ENCODE data around the gene ARSK. TPM values are rescaled to one million over a fixed set of nuclear protein-coding genes. Genes with fewer than 3 reads are reported as not detected.

Gene ARSK
- total and polyA plus RNA-seq, 10 of the 15 experiments (the other 5 are each of a cell fraction or from before 2014, with no cell fraction given), result 1.6 to 9.5 (median 5.8) TPM

DNA sequence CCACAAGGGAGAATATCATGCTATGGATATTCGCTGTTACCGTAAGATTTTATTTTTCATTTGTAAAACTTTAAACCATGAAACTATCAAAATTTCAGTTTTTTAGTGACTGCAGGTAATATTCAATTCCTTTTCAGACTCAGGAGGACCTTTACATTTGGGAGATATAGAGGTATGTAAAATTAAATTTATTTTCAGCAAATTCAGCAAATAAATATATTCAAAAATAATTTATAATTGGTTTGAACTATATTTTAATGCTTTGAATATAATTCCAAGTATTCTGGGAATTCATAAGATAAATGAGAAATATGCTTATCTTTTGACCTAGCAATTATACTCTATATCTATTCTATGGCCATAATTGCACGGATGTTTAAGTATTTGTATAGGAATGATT lies 99.3 kb downstream of the ARSK start (continued):
- no peak for TF ChIP-seq YY1 (IDR thresholded peaks at IDR 0.05; ENCODE audit: low read depth, low read length)

Small RNA genes lying within 50 kb of the gene (small RNA-seq; reads per million reads assigned to genes)
- not detected for gene RNU6-308P

Other genes starting within 250 kb of the ARSK start
- gene FAM81B, start 163.7 kb upstream of the ARSK start, total RNA-seq (2014; rRNA removed), result not detected in 2 replicates
- gene FAM81B, start 163.7 kb upstream of the ARSK start, total RNA-seq (2014; rRNA removed; fragmentation: Illumina TruSeq; extraction: Trizol), result not detected in 2 replicates
- not detected in 2 replicates for gene FAM81B, start 163.7 kb upstream of the ARSK start, total RNA-seq (2021)
- not detected in 2 replicates for gene FAM81B, start 163.7 kb upstream of the ARSK start, polyA plus RNA-seq (2011; rRNA removed)
- not detected in 2 replicates for gene FAM81B, start 163.7 kb upstream of the ARSK start, polyA plus RNA-seq (2014; fragmentation: Illumina TruSeq; extraction: Trizol)
- gene FAM81B, start 163.7 kb upstream of the ARSK start, polyA plus RNA-seq (2014; fragmentation: Nextera tagmentation; extraction: Ambion mirVana), result not detected
- not detected in 2 replicates for gene FAM81B, start 163.7 kb upstream of the ARSK start, polyA plus RNA-seq (2014; rRNA removed)
- gene FAM81B, start 163.7 kb upstream of the ARSK start, polyA plus RNA-seq (2016; fragmentation: Nextera tagmentation; extraction: Ambion mirVana), result not detected
- 57.3 and 74.7 TPM in 2 replicates for gene SKIC3, start 124 bp upstream of the ARSK start, total RNA-seq (2014; rRNA removed)
- gene SKIC3, start 124 bp upstream of the ARSK start, total RNA-seq (2014; rRNA removed; fragmentation: Illumina TruSeq; extraction: Trizol), result 69.9 and 75.9 TPM in 2 replicates
- 57.0 and 65.3 TPM in 2 replicates for gene SKIC3, start 124 bp upstream of the ARSK start, total RNA-seq (2021)
- gene SKIC3, start 124 bp upstream of the ARSK start, polyA plus RNA-seq (2011; rRNA removed), result 73.7 and 124 TPM in 2 replicates
- 49.2 and 58.4 TPM in 2 replicates for gene SKIC3, start 124 bp upstream of the ARSK start, polyA plus RNA-seq (2014; fragmentation: Illumina TruSeq; extraction: Trizol)
- gene SKIC3, start 124 bp upstream of the ARSK start, polyA plus RNA-seq (2014; fragmentation: Nextera tagmentation; extraction: Ambion mirVana), result 10 to 100 TPM; 23.6 to 42.1 TPM
- 32.7 and 36.6 TPM in 2 replicates for gene SKIC3, start 124 bp upstream of the ARSK start, polyA plus RNA-seq (2014; rRNA removed)
- 10 to 100 TPM; 54.0 to 61.3 TPM for gene SKIC3, start 124 bp upstream of the ARSK start, polyA plus RNA-seq (2016; fragmentation: Nextera tagmentation; extraction: Ambion mirVana)
- 0.82 and 1.1 TPM in 2 replicates for gene GPR150, start 65.0 kb downstream of the ARSK start, total RNA-seq (2014; rRNA removed)
- gene GPR150, start 65.0 kb downstream of the ARSK start, total RNA-seq (2014; rRNA removed; fragmentation: Illumina TruSeq; extraction: Trizol), result 0.13 and 0.18 TPM in 2 replicates
- 0.92 and 1.3 TPM in 2 replicates for gene GPR150, start 65.0 kb downstream of the ARSK start, total RNA-seq (2021)
- gene GPR150, start 65.0 kb downstream of the ARSK start, polyA plus RNA-seq (2011; rRNA removed), result 0.08 and 0.16 TPM in 2 replicates
- 0.37 and 0.43 TPM in 2 replicates for gene GPR150, start 65.0 kb downstream of the ARSK start, polyA plus RNA-seq (2014; fragmentation: Illumina TruSeq; extraction: Trizol)
- gene GPR150, start 65.0 kb downstream of the ARSK start, polyA plus RNA-seq (2014; fragmentation: Nextera tagmentation; extraction: Ambion mirVana), result under 1 TPM in 1 of 2 experiments, not detected in 1; 0.13 TPM
- gene GPR150, start 65.0 kb downstream of the ARSK start, polyA plus RNA-seq (2014; rRNA removed), result 0.77 and 1.1 TPM in 2 replicates
- gene GPR150, start 65.0 kb downstream of the ARSK start, polyA plus RNA-seq (2016; fragmentation: Nextera tagmentation; extraction: Ambion mirVana), result under 1 TPM; 0.16 to 0.76 TPM
- gene RFESD, start 91.7 kb downstream of the ARSK start, total RNA-seq (2014; rRNA removed), result 3.3 and 3.4 TPM in 2 replicates
- gene RFESD, start 91.7 kb downstream of the ARSK start, total RNA-seq (2014; rRNA removed; fragmentation: Illumina TruSeq; extraction: Trizol), result 3.9 and 4.2 TPM in 2 replicates
- 2.9 and 5.7 TPM in 2 replicates for gene RFESD, start 91.7 kb downstream of the ARSK start, total RNA-seq (2021)
- gene RFESD, start 91.7 kb downstream of the ARSK start, polyA plus RNA-seq (2011; rRNA removed), result 5.7 and 10.9 TPM in 2 replicates
- 1.9 and 3.3 TPM in 2 replicates for gene RFESD, start 91.7 kb downstream of the ARSK start, polyA plus RNA-seq (2014; fragmentation: Illumina TruSeq; extraction: Trizol)
- 10 to 100 TPM; 14.0 to 14.7 TPM for gene RFESD, start 91.7 kb downstream of the ARSK start, polyA plus RNA-seq (2014; fragmentation: Nextera tagmentation; extraction: Ambion mirVana)
- 1.4 and 1.9 TPM in 2 replicates for gene RFESD, start 91.7 kb downstream of the ARSK start, polyA plus RNA-seq (2014; rRNA removed)
- 1 to 10 TPM; 5.9 to 6.8 TPM for gene RFESD, start 91.7 kb downstream of the ARSK start, polyA plus RNA-seq (2016; fragmentation: Nextera tagmentation; extraction: Ambion mirVana)
- gene SPATA9, start 127.9 kb downstream of the ARSK start, total RNA-seq (2014; rRNA removed), result 0.11 and 0.16 TPM in 2 replicates
- 0.18 TPM in 1 of 2 replicates, not detected in the other for gene SPATA9, start 127.9 kb downstream of the ARSK start, total RNA-seq (2014; rRNA removed; fragmentation: Illumina TruSeq; extraction: Trizol)
- 0.35 TPM in 1 of 2 replicates, not detected in the other for gene SPATA9, start 127.9 kb downstream of the ARSK start, total RNA-seq (2021)
- 0.33 and 0.46 TPM in 2 replicates for gene SPATA9, start 127.9 kb downstream of the ARSK start, polyA plus RNA-seq (2011; rRNA removed)
- 0.13 TPM in 1 of 2 replicates, not detected in the other for gene SPATA9, start 127.9 kb downstream of the ARSK start, polyA plus RNA-seq (2014; fragmentation: Illumina TruSeq; extraction: Trizol)
- under 1 TPM; 0.16 to 0.49 TPM for gene SPATA9, start 127.9 kb downstream of the ARSK start, polyA plus RNA-seq (2014; fragmentation: Nextera tagmentation; extraction: Ambion mirVana)
- gene SPATA9, start 127.9 kb downstream of the ARSK start, polyA plus RNA-seq (2014; rRNA removed), result 0.15 and 0.22 TPM in 2 replicates
- gene SPATA9, start 127.9 kb downstream of the ARSK start, polyA plus RNA-seq (2016; fragmentation: Nextera tagmentation; extraction: Ambion mirVana), result under 1 TPM; 0.16 to 0.24 TPM
- 9.6 and 12.3 TPM in 2 replicates for gene RHOBTB3, start 176.2 kb downstream of the ARSK start, total RNA-seq (2014; rRNA removed)
- gene RHOBTB3, start 176.2 kb downstream of the ARSK start, total RNA-seq (2014; rRNA removed; fragmentation: Illumina TruSeq; extraction: Trizol), result 9.1 and 11.0 TPM in 2 replicates
- gene RHOBTB3, start 176.2 kb downstream of the ARSK start, total RNA-seq (2021), result 8.0 and 10.6 TPM in 2 replicates
- 39.2 and 42.8 TPM in 2 replicates for gene RHOBTB3, start 176.2 kb downstream of the ARSK start, polyA plus RNA-seq (2011; rRNA removed)
- 7.6 and 13.1 TPM in 2 replicates for gene RHOBTB3, start 176.2 kb downstream of the ARSK start, polyA plus RNA-seq (2014; fragmentation: Illumina TruSeq; extraction: Trizol)
- gene RHOBTB3, start 176.2 kb downstream of the ARSK start, polyA plus RNA-seq (2014; fragmentation: Nextera tagmentation; extraction: Ambion mirVana), result 1 to 10 TPM; 3.6 to 4.1 TPM
- 5.9 and 8.5 TPM in 2 replicates for gene RHOBTB3, start 176.2 kb downstream of the ARSK start, polyA plus RNA-seq (2014; rRNA removed)
- 1 to 10 TPM; 8.7 to 9.7 TPM for gene RHOBTB3, start 176.2 kb downstream of the ARSK start, polyA plus RNA-seq (2016; fragmentation: Nextera tagmentation; extraction: Ambion mirVana)

All from GM12878 (cell line).